Body of pancreas (tissue), 4 donors: ENCODE measurements around the gene HOXD4.

Source experiments
- CTCF ChIP-seq, 7 experiments: fragments of 450-650 bp in 4 of 7; fragments of 200-600 bp in 3 of 7; sonication (generic) in 3 of 7; IDR thresholded peaks; one replicate each; pipeline ENCODE4 v1.5.1; 2016 to 2019; ENCODE audit warnings: antibody characterized with exemption in 7 of 7
- POLR2A ChIP-seq, 3 donors: fragments of 450-650 bp; IDR thresholded peaks; one replicate each; pipeline ENCODE4 v1.6.1; 2016; ENCODE audit warnings: antibody characterized with exemption in 3 of 3, mild to moderate bottlenecking in 2 of 3

GRCh38 chr2:176152350-176153181, 1.2 kb downstream of the HOXD4 start:
- TF ChIP-seq CTCF (IDR thresholded peaks at IDR 0.05) (no peak), POLR2A (IDR thresholded peaks at IDR 0.05) (no peak)
